ENCODE results near the gene STRN3.
"Not testable (repeated sequence)": the region's sequence is repeated elsewhere in the genome, so short reads cannot be mapped to it uniquely, and the experiment has no call there.

The STRN3 gene

DNA sequence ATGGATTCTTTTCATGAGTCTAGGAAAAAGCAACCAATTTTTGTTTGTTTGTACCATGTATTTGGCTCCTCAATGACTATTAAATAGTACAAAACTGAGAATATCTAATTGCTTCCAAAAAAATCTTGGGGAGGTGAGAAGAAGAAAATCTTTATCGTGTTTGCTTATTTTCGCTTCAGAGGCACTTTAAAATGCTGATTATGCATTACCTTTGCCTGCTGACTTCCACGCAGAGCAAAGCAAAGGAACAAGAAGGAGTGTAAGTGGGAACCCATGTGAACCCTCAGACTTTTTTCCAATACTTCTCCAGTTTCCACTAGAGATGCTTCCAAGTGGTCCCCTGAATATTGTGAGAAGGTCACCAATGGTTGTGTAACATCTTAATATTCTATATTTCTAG lies 43.2 kb upstream of the STRN3 start:
- Histone ChIP-seq H3K36me3 (ENCODE audit: insufficient read depth) (no peaks in the 10 kb centered on the region), H3K4me3 (IDR thresholded peaks at IDR 0.05; ENCODE audit: insufficient read depth, low read depth, low read length) (no peak overlapping the region), H3K9ac (no peak overlapping the region), H3K4me1 (ENCODE audit: low read depth, poor library complexity, severe bottlenecking) (no peaks in the 10 kb centered on the region), H3K27ac (no peak overlapping the region), H3K79me2 (ENCODE audit: insufficient read depth, low read depth) (no peaks in the 10 kb centered on the region), H3K27me3 (ENCODE audit: insufficient read depth, low read depth) (no peaks in the 10 kb centered on the region), H3K4me2 (no peak overlapping the region), H4K20me1 (ENCODE audit: insufficient read depth) (no peaks in the 10 kb centered on the region), H2AFZ (ENCODE audit: low read depth) (no peak overlapping the region)
- no peak for TF ChIP-seq CTCF (conservative IDR thresholded peaks at IDR 0.05; ENCODE audit: low read depth, low read length)

- no peak overlapping the region for H3K27ac ChIP-seq
- H3K4me3 ChIP-seq (IDR thresholded peaks at IDR 0.05; ENCODE audit: insufficient read depth, low read depth, low read length): no peak overlapping the region
- no peaks in the 10 kb centered on the region for H3K4me1 ChIP-seq (ENCODE audit: low read depth, poor library complexity, severe bottlenecking)
- H3K79me2 ChIP-seq (ENCODE audit: insufficient read depth, low read depth): no peaks in the 10 kb centered on the region
- H3K4me2 ChIP-seq: no peak overlapping the region
- no peak overlapping the region for H3K9ac ChIP-seq
- no peak overlapping the region for H2AFZ ChIP-seq (ENCODE audit: low read depth)
- H3K36me3 ChIP-seq (ENCODE audit: insufficient read depth): no peaks in the 10 kb centered on the region
- no peaks in the 10 kb centered on the region for H3K27me3 ChIP-seq (ENCODE audit: insufficient read depth, low read depth)
- TF ChIP-seq CTCF (conservative IDR thresholded peaks at IDR 0.05; ENCODE audit: low read depth, low read length): no peak
- no peaks in the 10 kb centered on the region for H4K20me1 ChIP-seq (ENCODE audit: insufficient read depth)
Observed at GRCh38 chr14:31068235-31068634, 42.1 kb upstream of the STRN3 start.

- not testable (repeated sequence) for H3K36me3 ChIP-seq (ENCODE audit: insufficient read depth); H4K20me1 ChIP-seq (ENCODE audit: insufficient read depth); H3K9ac ChIP-seq; H3K79me2 ChIP-seq (ENCODE audit: insufficient read depth, low read depth); H3K4me2 ChIP-seq; H3K27ac ChIP-seq; H3K4me3 ChIP-seq (IDR thresholded peaks at IDR 0.05; ENCODE audit: insufficient read depth, low read depth, low read length); H2AFZ ChIP-seq (ENCODE audit: low read depth); H3K27me3 ChIP-seq (ENCODE audit: insufficient read depth, low read depth); H3K4me1 ChIP-seq (ENCODE audit: low read depth, poor library complexity, severe bottlenecking)
Observed at GRCh38 chr14:31062908-31063307, 36.7 kb upstream of the STRN3 start.

DNA sequence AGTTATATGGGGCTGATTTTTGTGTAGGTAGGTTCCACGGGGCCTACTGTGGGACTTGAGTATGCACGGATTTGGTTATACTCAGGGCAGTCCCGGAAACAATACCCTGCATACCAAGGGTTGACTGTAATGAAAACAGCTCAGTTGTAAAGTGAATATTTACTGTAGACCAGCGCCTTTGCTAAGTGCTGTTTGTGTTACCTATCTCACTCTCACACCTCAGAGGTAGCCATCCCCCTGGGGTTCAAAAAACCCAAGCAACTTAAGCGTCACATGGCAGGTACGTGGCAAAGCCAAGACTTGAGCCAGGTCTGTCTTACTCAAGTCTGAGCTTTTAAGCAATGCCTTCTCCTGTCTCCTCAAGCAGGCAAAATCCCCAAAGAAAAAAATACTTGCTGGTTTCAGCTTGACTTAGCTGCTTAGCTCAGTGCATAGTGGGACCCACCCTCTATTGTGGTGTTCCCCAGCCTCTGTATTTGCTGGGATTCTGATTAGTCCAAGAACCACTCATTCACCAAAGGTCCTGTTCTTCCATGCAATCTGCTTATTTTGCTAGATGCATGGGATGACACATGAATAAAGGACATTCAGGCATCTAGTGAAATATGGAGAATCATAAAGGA lies 34.2 kb upstream of the STRN3 start:
- Histone ChIP-seq H2AFZ (ENCODE audit: low read depth) (no peak overlapping the region), H3K27ac (no peak overlapping the region), H4K20me1 (ENCODE audit: insufficient read depth) (no peaks in the 10 kb centered on the region), H3K4me1 (ENCODE audit: low read depth, poor library complexity, severe bottlenecking) (no peaks in the 10 kb centered on the region), H3K27me3 (ENCODE audit: insufficient read depth, low read depth) (no peaks in the 10 kb centered on the region), H3K36me3 (ENCODE audit: insufficient read depth) (no peaks in the 10 kb centered on the region), H3K79me2 (ENCODE audit: insufficient read depth, low read depth) (no peaks in the 10 kb centered on the region), H3K4me2 (no peak overlapping the region), H3K4me3 (IDR thresholded peaks at IDR 0.05; ENCODE audit: insufficient read depth, low read depth, low read length) (no peak overlapping the region), H3K9ac (no peak overlapping the region)
- no peak for TF ChIP-seq CTCF (conservative IDR thresholded peaks at IDR 0.05; ENCODE audit: low read depth, low read length)

GRCh38 chr14:31059152-31059924 lies 33.2 kb upstream of the STRN3 start:
- Histone ChIP-seq H3K79me2 (ENCODE audit: insufficient read depth, low read depth) (no peaks in the 10 kb centered on the region), H3K4me1 (ENCODE audit: low read depth, poor library complexity, severe bottlenecking) (no peaks in the 10 kb centered on the region), H3K27me3 (ENCODE audit: insufficient read depth, low read depth) (no peaks in the 10 kb centered on the region), H3K36me3 (ENCODE audit: insufficient read depth) (no peaks in the 10 kb centered on the region), H4K20me1 (ENCODE audit: insufficient read depth) (no peaks in the 10 kb centered on the region), H3K4me2 (no peak overlapping the region), H3K9ac (no peak overlapping the region), H2AFZ (ENCODE audit: low read depth) (no peak overlapping the region), H3K4me3 (IDR thresholded peaks at IDR 0.05; ENCODE audit: insufficient read depth, low read depth, low read length) (no peak overlapping the region), H3K27ac (no peak overlapping the region)
- no peak for TF ChIP-seq CTCF (conservative IDR thresholded peaks at IDR 0.05; ENCODE audit: low read depth, low read length)
